ENCODE data around the gene OAT. TPM values are rescaled to one million over a fixed set of nuclear protein-coding genes. Genes with fewer than 3 reads are reported as not detected.

OAT gene
- total RNA-seq, 1 experiment from 2014 or later, result 67.9 TPM

DNA sequence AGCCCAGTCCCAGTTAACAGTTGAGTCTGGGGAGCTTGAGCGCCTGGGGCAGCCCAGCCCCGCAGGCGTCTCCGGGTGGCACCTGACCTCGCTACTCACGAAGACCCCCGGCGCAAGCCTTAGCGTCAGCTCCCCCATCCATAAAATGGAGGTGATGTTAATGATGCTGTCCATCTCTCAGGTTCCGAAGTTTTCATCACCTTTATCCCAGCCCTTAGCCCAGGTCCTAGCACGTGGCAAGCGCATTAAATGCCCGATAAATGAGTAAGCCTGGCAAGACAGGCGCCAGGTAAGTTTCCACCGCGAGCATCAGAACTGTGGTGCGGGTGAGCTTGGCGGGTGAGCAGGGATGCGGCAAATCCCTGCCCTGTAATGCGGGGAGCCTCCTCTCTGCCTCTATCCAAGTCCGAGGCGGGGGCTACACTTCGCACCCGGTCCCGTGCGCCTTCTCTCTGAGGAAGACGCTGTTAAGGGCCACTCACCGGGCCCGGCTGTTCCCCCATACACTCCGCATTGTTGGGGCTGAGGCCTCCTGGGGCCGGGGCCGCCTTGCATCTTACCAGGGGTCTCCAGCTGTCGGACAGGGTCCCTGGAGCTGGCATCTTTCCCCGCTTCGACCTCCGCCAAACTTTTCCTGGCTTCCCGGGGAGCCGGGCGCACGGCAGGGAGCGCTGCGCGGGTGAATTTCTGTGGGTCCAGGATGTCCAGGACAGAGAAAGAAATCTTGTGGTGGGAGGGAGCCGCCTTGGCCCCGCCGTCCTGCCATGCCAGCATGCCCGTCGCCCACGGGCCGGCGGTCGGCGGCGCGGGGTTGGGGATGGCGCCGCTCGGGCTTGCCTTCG, 30.7 kb upstream of the OAT start:
- no peak overlapping the region for H3T11ph ChIP-seq (ENCODE audit: low read length)
- H3K14ac ChIP-seq (ENCODE audit: insufficient read depth, low read length), result no peak overlapping the region
- H3K23me2 ChIP-seq (ENCODE audit: insufficient read length, low read depth, low read length, poor library complexity, severe bottlenecking), result peaks cover 23% of the 10 kb centered on the region
- peak overlapping the region; percentile 72 for H3K4me2 ChIP-seq (ENCODE audit: insufficient read depth, insufficient read length, low read length)
- no peaks in the 10 kb centered on the region for H3K79me1 ChIP-seq (ENCODE audit: insufficient read depth, low read depth, low read length, poor library complexity, severe bottlenecking)
- H3K4me1 ChIP-seq (ENCODE audit: insufficient read depth, low read length), result peaks cover 14% of the 10 kb centered on the region
- no peak overlapping the region for H3K27ac ChIP-seq (ENCODE audit: insufficient read length, low read depth, low read length)
- no peak overlapping the region for H2BK12ac ChIP-seq (ENCODE audit: insufficient read length, low read depth, low read length)
- no CpG with 5 or more reads among the region's 59 CpGs for WGBS (ENCODE audit: extremely low coverage, insufficient read length, low lambda C conversion rate)
- no peak overlapping the region for H3K23ac ChIP-seq (ENCODE audit: insufficient read length, low read depth, low read length)
- no peaks in the 10 kb centered on the region for H3K9me3 ChIP-seq (ENCODE audit: control insufficient read depth, low read depth, low read length)
- no peak overlapping the region for H2BK20ac ChIP-seq (ENCODE audit: low read depth, low read length, poor library complexity, severe bottlenecking)
- no peak overlapping the region for H3K4ac ChIP-seq (ENCODE audit: low read depth, low read length)
- H4K20me1 ChIP-seq (ENCODE audit: control insufficient read depth, insufficient read depth, insufficient read length), result no peaks in the 10 kb centered on the region
- Mint-ChIP-seq H3K36me3 (ENCODE audit: insufficient read depth in 1 of 3, low read depth in 3 of 3) (peaks cover 0 to 9% (median 0%) of the 10 kb centered on the region in 3 experiments; a peak in 3 of 7 replicates), H3K9me3 (no peaks in the 10 kb centered on the region; a peak in 2 of 5 replicates), H3K4me3 (peak overlapping the region; percentile 73 to 91), H3K27ac (no peak overlapping the region), H3K27me3 (ENCODE audit: low read depth) (peaks cover 79% of the 10 kb centered on the region), H3K4me1 (peaks cover 48 to 56% of the 10 kb centered on the region in 2 experiments)
- H4K91ac ChIP-seq (ENCODE audit: insufficient read length, low read depth, low read length), result no peak overlapping the region
- H3K18ac ChIP-seq (ENCODE audit: insufficient read length, low read depth, low read length), result no peak overlapping the region
- H2BK15ac ChIP-seq (ENCODE audit: low read depth, low read length), result no peak overlapping the region
- H4K8ac ChIP-seq (replicated peaks; ENCODE audit: insufficient read length, low read depth, low read length), result no peak overlapping the region
- no peak overlapping the region for H2AK5ac ChIP-seq (ENCODE audit: insufficient read length, low read length)
- no peaks in the 10 kb centered on the region for H3K79me2 ChIP-seq (ENCODE audit: insufficient read depth, low read length)
- no peak overlapping the region for H2AFZ ChIP-seq (ENCODE audit: low read length)
- TF ChIP-seq, protein P1, sequence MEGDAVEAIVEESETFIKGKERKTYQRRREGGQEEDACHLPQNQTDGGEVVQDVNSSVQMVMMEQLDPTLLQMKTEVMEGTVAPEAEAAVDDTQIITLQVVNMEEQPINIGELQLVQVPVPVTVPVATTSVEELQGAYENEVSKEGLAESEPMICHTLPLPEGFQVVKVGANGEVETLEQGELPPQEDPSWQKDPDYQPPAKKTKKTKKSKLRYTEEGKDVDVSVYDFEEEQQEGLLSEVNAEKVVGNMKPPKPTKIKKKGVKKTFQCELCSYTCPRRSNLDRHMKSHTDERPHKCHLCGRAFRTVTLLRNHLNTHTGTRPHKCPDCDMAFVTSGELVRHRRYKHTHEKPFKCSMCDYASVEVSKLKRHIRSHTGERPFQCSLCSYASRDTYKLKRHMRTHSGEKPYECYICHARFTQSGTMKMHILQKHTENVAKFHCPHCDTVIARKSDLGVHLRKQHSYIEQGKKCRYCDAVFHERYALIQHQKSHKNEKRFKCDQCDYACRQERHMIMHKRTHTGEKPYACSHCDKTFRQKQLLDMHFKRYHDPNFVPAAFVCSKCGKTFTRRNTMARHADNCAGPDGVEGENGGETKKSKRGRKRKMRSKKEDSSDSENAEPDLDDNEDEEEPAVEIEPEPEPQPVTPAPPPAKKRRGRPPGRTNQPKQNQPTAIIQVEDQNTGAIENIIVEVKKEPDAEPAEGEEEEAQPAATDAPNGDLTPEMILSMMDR (conservative IDR thresholded peaks at IDR 0.05), result no peak
- H3K9ac ChIP-seq (ENCODE audit: extremely low read depth, insufficient read length, low read length), result no peak overlapping the region
- no peak overlapping the region for H2BK120ac ChIP-seq (ENCODE audit: low read depth, low read length, poor library complexity, severe bottlenecking)
- H3K27me3 ChIP-seq (ENCODE audit: insufficient read depth, low read length), result peaks cover 15% of the 10 kb centered on the region; the same call in 1 of the 2 replicates
- no peak overlapping the region for H3K56ac ChIP-seq (ENCODE audit: insufficient read length, low read depth, low read length)
- peak; percentile 58 for DNase-seq
- no peak overlapping the region for H4K5ac ChIP-seq (ENCODE audit: insufficient read length, low read depth, low read length)
- no peak overlapping the region for H2BK5ac ChIP-seq (ENCODE audit: insufficient read length, low read length)
